IMR-90 (cell line): ENCODE results near the gene CYP2J2. TPM values are rescaled to one million over a fixed set of nuclear protein-coding genes. Genes with fewer than 3 reads are reported as not detected.

Experiments
- ATAC-seq: fragments of 200-7000 bp; cut with Tn5 transposase; 2 replicates; pipeline ENCODE4 v1.9.1; 2020; ENCODE audit warnings: low read depth, mild to moderate bottlenecking, moderate library complexity
- BruUV-seq: library from RNA; stranded (reverse); fragments of 400-500 nt; replicated peaks from 2 replicates; lab custom pipeline; 2021; lab: Mats Ljungman, UMichigan
- CTCF ChIA-PET: fragments of 300-600 bp; formaldehyde crosslinking; extraction: SDS; loops from one replicate; lab custom pipeline; 2021; ENCODE audit warnings: antibody characterized with exemption; lab: Yijun Ruan, JAX
- POLR2A ChIA-PET: fragments of 300-600 bp; sonication (Branson Sonifier 250); formaldehyde crosslinking; loops from one replicate; lab custom pipeline; 2022; ENCODE audit warnings: antibody characterized with exemption; ENCODE audit not compliant: unreplicated experiment; lab: Charles Lee
- DNase-seq: peaks from one replicate; pipeline ENCODE4 v3.0.0; 2013
- H2AFZ ChIP-seq: replicated peaks from 2 replicates; pipeline ENCODE3; 2013; ENCODE audit warnings: low read length, mild to moderate bottlenecking; ENCODE audit not compliant: poor library complexity
- H2AK5ac ChIP-seq: 2 replicates; pipeline ENCODE4 v1.6.1; 2013; ENCODE audit warnings: low read depth, low read length, inconsistent platforms
- H2AK9ac ChIP-seq: replicated peaks from 2 replicates; pipeline ENCODE3; 2013; ENCODE audit warnings: mild to moderate bottlenecking, low read depth, low read length, moderate library complexity; ENCODE audit not compliant: poor library complexity
- H2BK120ac ChIP-seq: 2 replicates; pipeline ENCODE4 v1.6.1; 2013; ENCODE audit warnings: low read depth, low read length, inconsistent platforms
- H2BK15ac ChIP-seq: 3 replicates; pipeline ENCODE4 v1.6.1; 2013; ENCODE audit warnings: low read depth, low read length, inconsistent platforms
- H2BK20ac ChIP-seq: 2 replicates; pipeline ENCODE4 v1.6.1; 2013; ENCODE audit warnings: low read depth, mild to moderate bottlenecking, inconsistent platforms, low read length, moderate library complexity
- H2BK5ac ChIP-seq: 2 replicates; pipeline ENCODE4 v1.6.1; 2013; ENCODE audit warnings: mild to moderate bottlenecking, low read depth, low read length, inconsistent platforms; ENCODE audit not compliant: poor library complexity, severe bottlenecking
- H3K14ac ChIP-seq: replicated peaks from 2 replicates; pipeline ENCODE4 v1.6.1; 2013; ENCODE audit warnings: low read depth, low read length, inconsistent platforms
- H3K18ac ChIP-seq: 2 replicates; pipeline ENCODE4 v1.6.1; 2013; ENCODE audit warnings: low read depth, low read length, control low read depth
- H3K23ac ChIP-seq: 2 replicates; pipeline ENCODE4 v1.6.1; 2013; ENCODE audit warnings: low read depth, low read length, inconsistent platforms
- H3K27ac ChIP-seq: 2 replicates; pipeline ENCODE4 v1.5.1; 2013; ENCODE audit warnings: mild to moderate bottlenecking, control low read depth, low read length; ENCODE audit not compliant: insufficient read depth
- H3K27me3 ChIP-seq: 2 replicates; pipeline ENCODE4 v1.6.1; 2013; ENCODE audit warnings: low read length; ENCODE audit not compliant: control insufficient read depth, insufficient read depth
- H3K36me3 ChIP-seq: 2 replicates; pipeline ENCODE4 v1.6.1; 2013; ENCODE audit warnings: low read length, mixed read lengths; ENCODE audit not compliant: control insufficient read depth, insufficient read depth
- H3K4ac ChIP-seq: 2 replicates; pipeline ENCODE4 v1.6.1; 2013; ENCODE audit warnings: low read depth, low read length, inconsistent platforms
- H3K4me1 ChIP-seq: 2 replicates; pipeline ENCODE4 v1.6.1; 2013; ENCODE audit warnings: low read length, mixed read lengths; ENCODE audit not compliant: control insufficient read depth, insufficient read depth
- H3K4me2 ChIP-seq: 2 replicates; pipeline ENCODE4 v1.6.1; 2013; ENCODE audit warnings: low read depth, mild to moderate bottlenecking, control low read depth, low read length, moderate library complexity
- H3K4me3 ChIP-seq: 2 replicates; pipeline ENCODE4 v1.5.1; 2013; ENCODE audit warnings: low read depth, mild to moderate bottlenecking, control low read depth, low read length, moderate library complexity; ENCODE audit not compliant: insufficient read depth
- H3K56ac ChIP-seq: 2 replicates; pipeline ENCODE4 v1.6.1; 2013; ENCODE audit warnings: low read length, inconsistent platforms; ENCODE audit not compliant: insufficient read depth; ENCODE audit errors: extremely low read depth
- H3K79me1 ChIP-seq, 2 experiments: 2 replicates each; pipeline ENCODE4 v1.6.1; 2013; ENCODE audit warnings: low read length in 2 of 2, inconsistent platforms in 1 of 2, low read depth in 1 of 2
- H3K9ac ChIP-seq: 2 replicates; pipeline ENCODE4 v1.6.1; 2013; ENCODE audit warnings: low read depth, low read length, control low read depth
- H3K9me1 ChIP-seq: 2 replicates; pipeline ENCODE4 v1.6.1; 2013; ENCODE audit warnings: low read length, inconsistent platforms; ENCODE audit not compliant: insufficient read depth
- H3K9me3 ChIP-seq: 2 replicates; pipeline ENCODE4 v1.6.1; 2013; ENCODE audit warnings: low read length; ENCODE audit not compliant: control insufficient read depth, insufficient read depth
- H4K20me1 ChIP-seq: 2 replicates; pipeline ENCODE4 v1.6.1; 2013; ENCODE audit warnings: low read length, inconsistent platforms; ENCODE audit not compliant: insufficient read depth
- H4K5ac ChIP-seq: 2 replicates; pipeline ENCODE4 v1.6.1; 2013; ENCODE audit warnings: mild to moderate bottlenecking, low read depth, low read length, control low read depth
- H4K8ac ChIP-seq, 2 experiments: 2 replicates each; pipeline ENCODE4 v1.6.1; 2013; ENCODE audit warnings: low read depth in 2 of 2, low read length in 2 of 2, control low read depth in 1 of 2, inconsistent platforms in 1 of 2
- H4K91ac ChIP-seq: 2 replicates; pipeline ENCODE4 v1.6.1; 2013; ENCODE audit warnings: low read depth, low read length, inconsistent platforms; ENCODE audit not compliant: insufficient read depth
- BHLHE40 ChIP-seq: fragments of 150-350 bp; IDR thresholded peaks from 2 replicates; pipeline ENCODE4 v1.6.1; 2016; ENCODE audit warnings: mild to moderate bottlenecking, low read depth, low read length
- CEBPB ChIP-seq: IDR thresholded peaks from 2 replicates; pipeline ENCODE4 v1.6.1; 2012; ENCODE audit warnings: low read depth, low read length, improper control_type of control experiment
- CHD1 ChIP-seq: IDR thresholded peaks from 2 replicates; pipeline ENCODE4 v1.6.1; 2012; ENCODE audit warnings: low read depth, low read length, improper control_type of control experiment
- FOS ChIP-seq: fragments of 150-350 bp; IDR thresholded peaks from 2 replicates; pipeline ENCODE4 v1.6.1; 2016; ENCODE audit warnings: low read depth, low read length
- MAFK ChIP-seq: IDR thresholded peaks from 2 replicates; pipeline ENCODE4 v1.6.1; 2012; ENCODE audit warnings: low read depth, low read length, improper control_type of control experiment
- NFE2L2 ChIP-seq: fragments of 150-350 bp; IDR thresholded peaks from 2 replicates; pipeline ENCODE4 v1.6.1; 2016; ENCODE audit warnings: low read depth, mild to moderate bottlenecking, low read length
- RFX5 ChIP-seq: IDR thresholded peaks from 2 replicates; pipeline ENCODE4 v1.8.0; 2012; ENCODE audit warnings: low read depth, mild to moderate bottlenecking, low read length, moderate library complexity
- WGBS, 2 experiments: methylation state at CpG; one replicate each; pipeline versions ENCODE4 v1.1.5 to v1.1.7; 2013; ENCODE audit warnings: missing lambda C conversion rate in 2 of 2; ENCODE audit not compliant: insufficient read length in 1 of 2; ENCODE audit errors: extremely low coverage in 2 of 2; 5-methylcytosine and 5-hydroxymethylcytosine counted together
- dilution Hi-C: fragments of 300-500 bp; cut with HindIII; formaldehyde crosslinking; loops from one replicate; pipeline ENCODE4 v1.14.3; 2018; ENCODE audit warnings: low sequenced_read_pairs; ENCODE audit not compliant: unreplicated experiment
- in situ Hi-C: fragments of 300-500 bp; cut with MboI; formaldehyde crosslinking; loops from 3 replicates; pipeline ENCODE4 v1.14.3; 2019; ENCODE audit warnings: low sequenced_read_pairs, inconsistent platforms, mixed read lengths
- intact Hi-C: fragments of 100-400 bp; cut with micrococcal nuclease; formaldehyde crosslinking; loops from 2 replicates; pipeline ENCODE4 v1.10.0; 2022
- polyA plus RNA-seq, 3 experiments: library from polyadenylated mRNA; depleted of rRNA; stranded (reverse); fragments of >200 nt; gene quantifications; 2 replicates each; pipeline ENCODE4 v1.2.3, GENCODE V29; 2012; ENCODE audit warnings: low replicate concordance in 1 of 3
- total RNA-seq: library from RNA; depleted of rRNA; stranded (reverse); fragments of >200 nt; gene quantifications from 2 replicates; pipeline ENCODE4 v1.2.3, GENCODE V29; 2012

CYP2J2 gene
- total and polyA plus RNA-seq, 2 of the 4 experiments (the other 2 are of a cell fraction), result 0.18 TPM; not detected in 1

DNA sequence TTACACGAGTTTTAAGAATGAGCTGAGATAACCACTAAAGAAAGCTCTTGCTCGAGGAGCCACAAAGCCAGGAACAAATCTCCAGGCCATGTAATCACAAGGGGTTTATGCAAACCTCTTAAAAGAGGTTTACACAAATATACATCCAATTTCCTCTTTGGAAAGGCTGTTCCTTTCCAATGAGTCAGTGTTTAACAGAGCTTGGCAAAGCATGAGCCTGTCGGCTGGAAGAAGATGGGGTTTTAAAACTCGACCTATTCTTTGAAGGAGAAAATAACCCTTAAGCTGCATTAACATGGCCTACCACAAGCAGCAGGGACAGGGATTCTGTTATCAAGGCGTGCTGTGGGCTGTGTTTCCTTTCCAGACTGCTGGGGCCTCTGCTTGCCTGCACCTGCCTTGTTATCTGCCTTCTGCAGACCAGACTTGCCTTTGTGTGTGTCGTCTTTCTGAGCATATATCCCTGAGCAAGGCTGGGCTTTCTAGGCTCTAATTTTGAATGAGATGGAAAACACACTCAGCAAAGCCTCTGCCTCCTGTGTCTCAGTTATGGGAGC, 40.6 kb upstream of the CYP2J2 start:
- Histone ChIP-seq H3K79me1 (no peaks in the 10 kb centered on the region), H2AFZ (no peak overlapping the region), H2BK15ac (no peak overlapping the region), H3K27ac (peak overlapping the region; percentile 35; the same call in 1 of the 2 replicates), H3K9me3 (no peaks in the 10 kb centered on the region), H3K18ac (no peak overlapping the region), H2BK5ac (no peak overlapping the region), H3K23ac (no peak overlapping the region), H2BK120ac (no peak overlapping the region), H4K5ac (no peak overlapping the region), H2BK20ac (no peak overlapping the region), H4K20me1 (no peaks in the 10 kb centered on the region), H3K27me3 (0 out of 2 replicates have a peak, but pooled peaks cover 1% of the 10 kb centered on the region), H4K8ac (no peak overlapping the region), H3K4ac (no peak overlapping the region), H2AK9ac (no peak overlapping the region), H3K4me3 (no peak overlapping the region), H3K4me2 (peak overlapping the region; percentile 59; the same call in 1 of the 2 replicates), H3K14ac (no peak overlapping the region), H4K91ac (no peak overlapping the region), H3K56ac (no peak overlapping the region), H3K4me1 (peaks cover 5% of the 10 kb centered on the region), H2AK5ac (no peak overlapping the region), H3K36me3 (no peaks in the 10 kb centered on the region), H3K9ac (no peak overlapping the region), H3K9me1 (no peaks in the 10 kb centered on the region)
- POLR2A ChIA-PET, result no interaction called here
- TF ChIP-seq RFX5, result no peak
- no peak for TF ChIP-seq BHLHE40
- no peak for TF ChIP-seq CHD1
- TF ChIP-seq NFE2L2, result no peak
- no peak for TF ChIP-seq CEBPB
- no peak for TF ChIP-seq FOS
- no peak for TF ChIP-seq MAFK
- peak; percentile 59 for DNase-seq
- intact Hi-C loops, result no loop called here
- peak; percentile 81 for ATAC-seq
- no TSS peak for BruUV-seq
- CTCF ChIA-PET, result interaction anchor here (0.7 to 2.2 kb wide), 3 partner anchors 9 to 20 kb away, joined by 3 to 7 read pairs (median 3); no protein-coding TSS in a partner anchor
- dilution Hi-C loops, result no loop called here
- in situ Hi-C loops, result no loop called here
- WGBS, 2 experiments, result no CpG with 5 or more reads among the region's 6 CpGs
